GM13976 (cell line): ENCODE results near the gene AZGP1.

ENCODE experiments used
- DNase-seq: peaks from one replicate; pipeline ENCODE4 v3.0.0; 2012; ENCODE audit warnings: low spot score
- CTCF ChIP-seq: IDR thresholded peaks from 2 replicates; pipeline ENCODE4 v1.5.1; 2012; ENCODE audit warnings: borderline replicate concordance, mild to moderate bottlenecking; ENCODE audit not compliant: insufficient read depth; ENCODE audit errors: extremely low read depth, missing control alignments, control extremely low read depth
- in situ Hi-C: fragments of 300-500 bp; cut with MboI; formaldehyde crosslinking; loops from one replicate; pipeline ENCODE4 v1.12.0; 2022; ENCODE audit warnings: low sequenced_read_pairs, mixed read lengths, inconsistent platforms; ENCODE audit not compliant: unreplicated experiment

The AZGP1 gene

GRCh38 chr7:99975782-99976521 lies at the start of gene AZGP1:
AZGP1 (minus strand) TSS chr7:99976031; CDS start chr7:99976020, 11 bp downstream.
- TF ChIP-seq CTCF, result no peak
- in situ Hi-C loops, result no loop called here
- DNase-seq, result no peak

- DNase-seq, result no peak
- TF ChIP-seq CTCF, result no peak
- in situ Hi-C loops, result no loop called here
Measured at GRCh38 chr7:100024020-100024619, 48.3 kb upstream of the AZGP1 start.

GRCh38 chr7:100023526-100023925 lies 47.7 kb upstream of the AZGP1 start:
- in situ Hi-C loops, result no loop called here
- TF ChIP-seq CTCF, result no peak
- DNase-seq, result no peak

GRCh38 chr7:100022621-100023020 lies 46.8 kb upstream of the AZGP1 start:
- no peak for DNase-seq
- in situ Hi-C loops, result no loop called here
- TF ChIP-seq CTCF, result no peak

GRCh38 chr7:100021297-100021696 lies 45.5 kb upstream of the AZGP1 start:
- in situ Hi-C loops, result no loop called here
- no peak for DNase-seq
- no peak for TF ChIP-seq CTCF

- no peak for DNase-seq
- in situ Hi-C loops, result no loop called here
- no peak for TF ChIP-seq CTCF
Measured at GRCh38 chr7:100019908-100020307, 44.1 kb upstream of the AZGP1 start.
